GM21423 (cell line): ENCODE data around the gene TBC1D1.

ENCODE experiments used
- ATAC-seq: cut with Tn5 transposase; IDR thresholded peaks from one replicate; pipeline ENCODE4 v1.9.1; 2021; ENCODE audit warnings: mild to moderate bottlenecking, moderate library complexity; ENCODE audit not compliant: unreplicated experiment

Gene TBC1D1

DNA sequence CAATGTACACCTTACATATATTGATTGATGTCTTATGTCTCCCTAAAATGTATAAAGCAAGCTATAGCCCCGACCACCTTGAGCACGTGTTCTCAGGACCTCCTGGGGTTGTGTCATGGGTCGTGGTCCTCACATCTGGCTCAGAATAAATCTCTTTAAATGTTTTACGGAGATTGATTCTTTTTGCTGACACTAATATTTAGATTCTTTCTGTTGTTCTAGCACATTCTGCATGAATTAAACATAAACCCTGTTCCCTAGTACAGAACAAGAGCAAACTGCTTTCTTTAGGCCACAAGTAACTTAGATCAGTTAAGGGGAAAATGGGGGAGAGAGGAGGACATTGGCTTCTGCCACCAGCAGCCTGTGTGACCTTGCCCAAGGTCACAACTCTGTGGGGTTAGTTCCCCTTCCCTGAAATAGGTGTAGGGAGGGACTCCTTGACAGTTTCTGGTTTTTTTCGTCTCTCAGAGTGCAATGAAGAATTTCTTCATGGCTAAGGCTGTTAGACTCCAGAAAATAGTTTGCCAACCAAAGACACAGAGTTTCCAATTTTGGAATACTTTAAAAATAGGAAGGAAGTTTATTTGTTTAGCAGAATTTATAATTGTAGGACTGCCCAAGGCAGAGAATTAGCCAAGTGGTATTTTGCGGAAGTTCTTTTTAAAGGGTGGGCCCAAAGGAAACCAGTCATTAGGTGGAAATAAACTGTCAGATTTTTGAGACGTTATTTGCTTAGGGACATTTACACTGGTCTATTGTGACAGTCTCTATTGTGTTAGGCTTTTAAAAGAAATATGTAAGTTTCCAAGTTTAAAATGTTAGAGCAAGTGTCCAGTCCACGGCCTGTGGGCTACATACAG is 98.7 kb downstream of the TBC1D1 start:
- no peak for ATAC-seq

GRCh38 chr4:37990731-37991245 is 99.9 kb downstream of the TBC1D1 start:
- no peak for ATAC-seq

DNA sequence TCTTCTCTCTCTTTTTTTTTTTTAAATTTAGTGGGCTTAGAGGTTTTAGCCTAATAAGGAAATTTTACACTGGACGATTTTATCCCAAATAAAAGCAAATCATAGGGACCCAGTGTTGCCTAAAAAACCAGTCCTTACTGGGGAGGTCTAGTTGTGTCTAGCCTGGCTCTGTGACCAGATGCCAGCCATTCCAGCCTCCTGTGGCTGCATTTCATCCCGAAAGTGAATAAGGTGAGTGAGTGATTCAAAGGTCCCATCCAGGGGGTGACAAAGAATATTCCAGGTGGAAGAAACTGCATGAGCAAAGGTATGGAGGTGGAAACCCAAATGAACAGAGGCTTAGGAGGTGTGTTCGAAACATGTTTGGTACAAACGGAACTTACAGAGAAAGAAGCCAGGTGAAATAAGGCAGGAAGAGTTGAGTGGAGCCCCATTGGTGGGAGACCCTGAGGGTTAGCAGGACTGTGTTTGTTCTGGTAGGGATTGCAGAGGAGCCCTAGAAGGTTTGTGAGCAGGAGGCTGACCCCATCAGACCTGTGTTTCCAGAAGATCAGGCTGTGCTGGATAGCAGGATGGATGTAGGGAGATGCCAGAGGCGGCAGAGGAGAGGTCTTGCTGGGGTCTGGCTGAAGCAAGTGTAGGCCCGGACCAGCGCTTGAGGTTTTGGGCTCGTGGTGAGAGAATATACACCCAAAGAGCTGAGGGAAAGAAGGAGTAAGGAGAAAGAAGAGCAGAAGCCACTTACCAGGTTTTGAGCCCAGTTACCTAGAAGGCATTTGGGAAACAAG is 100.9 kb downstream of the TBC1D1 start:
- ATAC-seq: no peak

DNA sequence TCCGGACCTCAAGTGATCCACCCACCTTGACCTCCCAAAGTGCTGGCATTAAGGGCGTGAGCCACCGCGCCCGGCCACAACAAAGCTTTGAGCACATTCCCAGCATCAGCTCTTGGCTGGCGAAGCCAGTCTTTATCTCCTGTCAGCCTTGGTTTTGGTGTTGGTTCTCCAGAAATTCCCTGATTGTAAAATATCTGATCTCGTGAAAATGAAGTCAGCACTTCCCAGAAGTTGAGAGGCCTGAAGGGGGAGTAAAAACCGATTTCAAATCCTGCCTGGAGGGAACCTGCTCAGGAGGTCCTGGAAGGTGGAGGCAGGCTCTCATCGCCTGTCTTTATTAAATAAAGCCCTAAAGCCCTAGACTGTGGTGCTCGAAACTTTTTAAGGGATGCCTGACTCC is 102.9 kb downstream of the TBC1D1 start:
- no peak for ATAC-seq

DNA sequence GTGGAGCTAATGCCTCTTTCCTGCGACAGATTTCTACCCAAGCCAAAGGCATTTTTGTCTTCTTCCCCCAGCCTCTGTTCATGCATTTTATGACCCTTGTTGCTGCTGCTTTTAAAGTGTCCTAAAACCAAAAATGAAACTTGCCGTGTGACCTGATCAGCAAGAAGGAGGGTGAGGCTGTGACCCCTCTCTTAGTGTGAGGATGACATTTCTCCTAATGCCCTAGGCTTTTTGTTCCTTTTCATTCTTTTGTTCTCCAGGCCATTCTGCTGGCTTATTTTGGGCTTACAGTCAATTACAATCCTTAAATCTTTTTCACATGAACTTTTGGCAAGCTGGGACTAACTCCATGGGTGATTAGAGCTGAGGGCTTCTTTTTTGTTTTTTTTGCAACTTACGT is 103.7 kb downstream of the TBC1D1 start:
- ATAC-seq: peak; percentile 43

DNA sequence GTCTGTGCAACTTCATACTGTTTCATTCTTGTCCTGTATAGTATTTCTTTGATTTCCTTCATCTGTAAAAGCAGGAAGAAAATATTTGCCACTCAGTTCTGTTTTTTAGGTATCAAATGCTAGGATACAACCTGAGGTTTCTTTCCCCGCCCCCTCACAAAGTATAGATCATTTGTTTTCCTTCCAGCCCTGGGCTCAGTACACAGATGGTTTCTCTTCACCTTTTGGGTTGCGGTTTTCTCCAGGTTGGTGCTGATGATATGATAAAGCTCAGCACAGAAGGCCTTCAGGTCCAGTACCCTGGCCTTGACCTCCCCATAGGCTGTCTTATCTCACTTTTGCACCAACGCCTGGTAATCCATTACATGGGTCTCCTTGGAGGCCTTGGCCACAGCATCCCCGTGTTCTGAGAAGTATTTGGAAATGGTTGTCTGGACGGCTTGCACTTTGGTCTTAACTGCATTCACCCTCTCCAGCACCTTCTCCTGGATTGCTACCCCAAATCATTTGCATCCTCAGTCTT is 104.5 kb downstream of the TBC1D1 start:
- no peak for ATAC-seq

- no peak for ATAC-seq
These were observed 105.3 kb downstream of the TBC1D1 start for GRCh38 chr4:37995981-37996775.

DNA sequence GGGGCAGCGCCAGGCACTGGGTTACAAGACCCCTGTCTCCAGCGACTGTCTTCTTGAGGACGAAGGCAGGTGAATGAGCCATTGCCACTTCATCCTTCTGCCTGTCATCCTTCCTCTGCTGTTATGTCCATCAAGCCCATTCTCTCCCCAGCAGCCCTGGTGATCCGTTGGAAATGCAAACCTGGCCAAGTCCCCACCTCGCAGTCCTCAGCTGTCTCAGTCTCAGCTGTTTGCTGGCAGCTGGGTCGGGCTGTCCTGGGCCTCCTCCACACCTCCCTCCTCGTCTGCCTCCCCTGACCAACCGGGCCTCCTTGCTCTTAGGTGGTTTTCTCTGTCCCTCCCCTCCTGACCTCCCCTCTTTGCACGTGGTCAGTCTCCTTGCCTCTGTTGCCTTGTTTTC is 107.3 kb downstream of the TBC1D1 start:
- ATAC-seq: no peak

GRCh38 chr4:37999000-37999716 is 108.3 kb downstream of the TBC1D1 start:
- no peak for ATAC-seq

- ATAC-seq: no peak
These were observed 109.1 kb downstream of the TBC1D1 start for GRCh38 chr4:37999965-38000364.

DNA sequence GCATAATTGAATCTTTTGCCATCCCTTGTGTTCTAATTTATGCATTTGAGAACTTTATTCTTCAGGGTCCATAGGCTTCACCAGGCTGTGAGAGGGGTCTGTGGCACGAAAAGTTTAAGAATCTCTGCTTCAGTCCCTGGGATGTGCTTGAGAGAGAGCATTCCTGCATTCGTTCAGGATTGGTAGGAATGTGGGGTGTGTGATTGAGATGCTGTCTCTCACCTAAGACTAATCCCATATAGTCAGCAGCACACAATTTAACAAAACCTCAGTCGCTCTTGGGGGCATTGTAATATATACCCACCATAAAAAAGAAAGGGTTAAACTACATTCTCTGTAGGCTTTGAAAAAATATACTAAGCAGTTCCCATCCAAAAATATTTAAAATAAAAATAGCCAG is 111.0 kb downstream of the TBC1D1 start:
- no peak for ATAC-seq

GRCh38 chr4:38002451-38003071 is 111.7 kb downstream of the TBC1D1 start:
- ATAC-seq: no peak

DNA sequence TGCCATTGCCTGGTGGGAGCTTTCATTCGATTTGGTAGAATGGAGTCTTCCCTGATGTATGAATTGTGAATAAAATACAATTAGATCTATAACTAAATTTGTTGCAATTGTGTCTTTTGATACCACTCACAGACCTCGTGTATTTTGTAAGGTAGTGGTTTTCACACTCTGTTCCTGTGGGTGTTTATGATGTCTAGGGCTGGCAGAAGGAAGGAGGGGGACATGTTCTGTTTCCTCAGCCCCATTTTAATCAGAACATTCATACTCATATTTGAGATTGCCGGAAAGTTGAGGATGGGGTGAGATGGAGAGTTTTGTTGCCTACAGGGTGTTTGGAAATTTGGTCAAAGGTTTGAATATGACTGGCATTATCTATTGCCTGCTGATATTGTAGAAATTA is 112.2 kb downstream of the TBC1D1 start:
- ATAC-seq: no peak

DNA sequence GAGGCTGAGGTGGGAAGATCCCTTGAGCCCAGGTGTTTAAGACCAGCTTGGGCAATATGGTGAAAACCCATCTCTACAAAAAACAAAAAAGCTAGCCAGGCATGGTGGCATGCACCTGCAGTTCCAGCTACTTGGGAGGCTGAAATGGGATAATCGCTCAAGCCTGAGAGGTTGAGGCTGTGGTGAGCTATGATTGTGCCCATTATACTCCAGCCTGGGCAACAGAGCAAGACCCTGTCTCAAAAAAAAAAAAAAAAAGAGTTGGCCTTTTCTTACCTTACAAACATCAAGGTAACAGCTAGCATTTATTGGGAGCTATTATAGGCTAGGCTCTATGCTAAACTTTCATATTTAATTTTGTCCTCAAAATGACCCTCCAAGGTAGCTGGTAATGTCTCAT is 112.7 kb downstream of the TBC1D1 start:
- no peak for ATAC-seq

DNA sequence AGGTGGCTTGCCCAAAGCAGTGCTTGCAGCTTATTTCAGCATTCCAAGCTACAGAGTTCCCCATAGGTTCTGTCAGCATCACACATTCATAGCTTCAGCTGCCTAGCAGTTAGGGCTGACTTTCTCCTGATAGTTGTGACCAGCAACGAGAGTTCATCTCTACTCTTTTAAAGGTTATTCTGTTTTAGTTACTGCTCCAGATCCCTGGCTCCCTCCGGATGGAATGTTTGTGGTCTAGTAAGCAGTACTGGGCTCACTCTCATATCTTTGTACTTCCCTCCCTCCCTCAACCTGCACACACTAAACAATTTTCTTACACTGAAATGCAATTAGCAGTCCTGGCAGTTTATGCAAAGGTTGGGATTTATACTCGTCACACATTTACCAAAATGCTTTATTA is 113.2 kb downstream of the TBC1D1 start:
- no peak for ATAC-seq

- no peak for ATAC-seq
These were observed 114.0 kb downstream of the TBC1D1 start for GRCh38 chr4:38004887-38005286.

DNA sequence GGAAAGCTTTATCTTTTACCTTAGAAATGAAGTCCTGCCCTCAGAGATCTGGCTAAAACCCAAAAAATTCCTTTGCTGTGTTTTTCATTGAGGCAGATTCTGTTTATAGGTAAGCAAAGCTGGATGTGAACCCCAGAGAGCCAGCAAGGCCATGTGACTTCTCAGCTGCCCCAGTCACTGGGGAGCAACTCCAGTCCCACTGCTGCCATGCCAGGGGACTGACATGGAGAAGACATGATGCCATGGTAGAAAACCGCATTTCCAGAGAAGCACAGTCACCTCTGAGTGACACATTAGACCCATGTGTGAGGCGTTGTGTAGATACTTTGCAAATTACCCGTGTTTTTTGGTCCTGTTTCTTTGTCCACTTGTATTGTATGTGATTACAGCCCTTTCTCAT is 114.8 kb downstream of the TBC1D1 start:
- no peak for ATAC-seq

DNA sequence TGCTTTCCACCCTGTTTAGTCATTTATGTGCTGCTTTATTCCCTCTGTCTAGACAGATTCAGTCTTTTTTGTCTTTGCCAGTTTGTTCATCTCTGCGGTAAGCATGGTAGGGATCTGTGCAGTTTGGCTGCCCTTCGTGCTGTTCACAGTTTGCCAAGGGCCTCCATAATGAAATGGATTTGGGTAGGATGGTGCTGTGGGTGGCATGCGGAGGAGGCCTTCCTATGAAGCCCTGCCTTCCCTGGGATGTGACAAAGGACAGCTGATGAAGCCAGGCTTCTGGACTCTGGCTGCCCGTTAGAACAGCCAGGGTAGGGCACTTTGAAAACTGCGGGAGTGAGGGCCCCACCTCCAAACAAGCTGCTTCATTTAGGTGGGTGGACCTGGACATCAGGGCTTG is 116.8 kb downstream of the TBC1D1 start:
- no peak for ATAC-seq

DNA sequence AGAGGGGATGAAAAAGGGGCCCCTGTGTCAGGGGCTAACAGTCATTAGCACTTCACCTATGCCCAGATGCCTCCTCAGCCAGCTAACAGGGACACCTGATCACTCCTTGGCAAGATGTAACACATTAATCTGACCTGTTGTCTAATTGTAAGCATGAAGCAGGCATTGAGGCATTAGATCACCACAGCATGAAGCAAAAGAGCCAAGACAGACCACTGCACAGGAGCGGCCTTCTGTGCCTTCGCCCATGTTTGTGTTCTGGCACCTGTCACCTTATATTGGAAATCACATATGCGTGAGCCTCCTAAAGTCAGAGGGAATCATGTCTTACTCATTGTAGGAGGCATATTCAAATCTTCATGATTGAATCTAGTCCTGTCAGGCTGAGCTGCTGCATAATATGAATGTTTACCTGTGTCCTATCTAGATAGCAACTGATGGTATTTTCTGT is 117.7 kb downstream of the TBC1D1 start:
- ATAC-seq: no peak

DNA sequence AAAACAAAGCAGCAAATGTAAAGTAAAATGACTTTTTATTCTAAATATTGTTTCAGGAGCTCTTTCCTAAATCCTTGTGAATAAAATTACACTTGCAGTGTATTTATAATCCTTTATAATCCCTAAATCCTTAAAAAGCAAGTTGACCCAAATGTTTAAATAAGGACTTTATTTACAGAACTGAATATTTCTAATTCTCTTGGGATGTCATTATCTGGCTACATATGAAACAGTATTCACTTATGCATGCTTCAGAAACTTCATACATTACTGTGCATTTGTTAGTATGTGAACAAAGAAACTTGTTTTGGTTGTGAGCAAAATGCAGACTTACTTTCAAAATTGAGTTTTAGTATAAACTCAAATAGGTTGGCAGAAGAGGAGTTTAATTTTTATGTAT is 118.5 kb downstream of the TBC1D1 start:
- ATAC-seq: no peak
